ENCODE measurements around the gene XRCC5. TPM values are rescaled to one million over a fixed set of nuclear protein-coding genes. Genes with fewer than 3 reads are reported as not detected.

XRCC5 gene
- polyA plus RNA-seq, 4 donors: 248 to 472 (median 325) TPM

- no peak for DNase-seq (ENCODE audit: low read depth in 4 of 4, low spot score in 3 of 4)
Observed at GRCh38 chr2:216216951-216217903, 108.1 kb downstream of the XRCC5 start.

GRCh38 chr2:216217904-216218260 lies 108.7 kb downstream of the XRCC5 start:
- DNase-seq (ENCODE audit: low read depth in 4 of 4, low spot score in 3 of 4): no peak

GRCh38 chr2:216219861-216220260 lies 110.7 kb downstream of the XRCC5 start:
- no peak for DNase-seq (ENCODE audit: low read depth in 4 of 4, low spot score in 3 of 4)

GRCh38 chr2:216220976-216221375 lies 111.8 kb downstream of the XRCC5 start:
- DNase-seq (ENCODE audit: low read depth in 4 of 4, low spot score in 3 of 4): no peak

DNA sequence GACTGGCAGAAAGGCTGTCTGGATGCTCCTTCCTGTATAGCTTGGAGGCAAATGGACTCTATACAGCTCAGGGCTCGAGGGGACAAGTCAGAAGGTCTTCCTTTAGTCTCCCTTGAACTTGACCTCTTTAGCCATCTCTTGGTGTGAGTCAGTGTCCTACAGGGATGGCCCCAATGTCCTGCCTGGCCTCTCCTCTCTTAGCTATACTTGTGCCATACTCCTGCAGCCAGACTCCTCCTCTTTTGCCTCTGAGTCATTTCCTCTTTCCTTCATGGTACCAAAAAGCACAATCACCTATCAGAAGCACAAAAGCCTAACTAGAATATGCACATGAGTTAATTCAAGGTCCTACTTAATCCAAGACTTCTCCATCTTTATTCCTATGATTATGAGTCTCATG lies 112.7 kb downstream of the XRCC5 start:
- no peak for DNase-seq (ENCODE audit: low read depth in 4 of 4, low spot score in 3 of 4)

- no peak for DNase-seq (ENCODE audit: low read depth in 4 of 4, low spot score in 3 of 4)
Observed at GRCh38 chr2:216222650-216223352, 113.7 kb downstream of the XRCC5 start.

- DNase-seq (ENCODE audit: low read depth in 4 of 4, low spot score in 3 of 4): no peak
Observed at GRCh38 chr2:216224388-216224787, 115.2 kb downstream of the XRCC5 start.

DNA sequence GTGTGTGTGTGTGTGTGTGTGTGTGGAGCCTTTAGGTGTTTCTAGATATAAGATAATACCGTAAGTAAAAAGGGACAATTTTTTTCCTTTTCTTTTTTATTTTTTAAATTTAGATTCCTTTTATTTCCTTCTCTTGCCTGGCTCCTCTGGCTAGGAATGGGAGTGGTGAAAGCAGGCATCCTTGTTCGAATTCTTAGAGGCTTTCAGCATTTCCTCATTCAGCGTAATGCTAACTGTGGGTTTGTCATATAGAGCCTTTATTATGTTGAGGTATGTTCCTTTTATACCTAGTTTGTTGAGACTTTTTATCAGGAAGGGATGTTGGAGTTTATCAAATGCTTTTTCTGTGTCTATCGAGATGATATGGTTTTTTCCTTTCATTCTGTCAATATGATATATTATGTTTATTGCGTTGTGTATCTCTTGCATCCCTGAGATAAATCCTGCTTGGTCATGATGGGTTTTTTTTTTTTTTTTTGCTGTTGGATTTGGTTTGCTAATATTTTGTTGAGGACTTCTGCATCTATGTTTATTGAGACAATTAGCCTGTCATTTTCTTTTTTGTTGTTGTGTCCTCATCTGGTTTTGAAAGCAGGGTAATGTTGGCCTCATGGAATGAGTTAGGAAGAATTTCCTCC lies 120.2 kb downstream of the XRCC5 start:
- DNase-seq (ENCODE audit: low read depth in 4 of 4, low spot score in 3 of 4): no peak

- no peak for DNase-seq (ENCODE audit: low read depth in 4 of 4, low spot score in 3 of 4)
Observed at GRCh38 chr2:216231867-216232266, 122.7 kb downstream of the XRCC5 start.

DNA sequence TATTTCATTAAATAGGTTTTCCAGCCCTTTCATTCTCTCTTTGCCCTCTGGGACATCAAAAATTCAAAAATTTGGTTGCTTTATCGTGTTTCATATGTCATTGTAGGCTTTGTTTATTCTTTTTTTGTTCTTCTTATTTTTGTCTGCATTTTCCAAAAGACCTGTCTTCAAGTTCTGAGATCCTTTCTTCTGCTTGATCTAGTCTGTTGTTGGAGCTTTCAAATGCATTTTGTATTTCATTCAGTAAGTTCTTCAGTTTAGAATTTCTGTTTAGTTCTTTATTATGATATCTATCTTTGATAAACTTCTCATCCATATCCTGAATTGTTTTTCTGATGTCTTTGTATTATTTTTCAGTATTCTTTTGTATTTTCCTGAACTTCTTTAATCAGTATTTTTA lies 123.6 kb downstream of the XRCC5 start:
- DNase-seq (ENCODE audit: low read depth in 4 of 4, low spot score in 3 of 4): no peak

DNA sequence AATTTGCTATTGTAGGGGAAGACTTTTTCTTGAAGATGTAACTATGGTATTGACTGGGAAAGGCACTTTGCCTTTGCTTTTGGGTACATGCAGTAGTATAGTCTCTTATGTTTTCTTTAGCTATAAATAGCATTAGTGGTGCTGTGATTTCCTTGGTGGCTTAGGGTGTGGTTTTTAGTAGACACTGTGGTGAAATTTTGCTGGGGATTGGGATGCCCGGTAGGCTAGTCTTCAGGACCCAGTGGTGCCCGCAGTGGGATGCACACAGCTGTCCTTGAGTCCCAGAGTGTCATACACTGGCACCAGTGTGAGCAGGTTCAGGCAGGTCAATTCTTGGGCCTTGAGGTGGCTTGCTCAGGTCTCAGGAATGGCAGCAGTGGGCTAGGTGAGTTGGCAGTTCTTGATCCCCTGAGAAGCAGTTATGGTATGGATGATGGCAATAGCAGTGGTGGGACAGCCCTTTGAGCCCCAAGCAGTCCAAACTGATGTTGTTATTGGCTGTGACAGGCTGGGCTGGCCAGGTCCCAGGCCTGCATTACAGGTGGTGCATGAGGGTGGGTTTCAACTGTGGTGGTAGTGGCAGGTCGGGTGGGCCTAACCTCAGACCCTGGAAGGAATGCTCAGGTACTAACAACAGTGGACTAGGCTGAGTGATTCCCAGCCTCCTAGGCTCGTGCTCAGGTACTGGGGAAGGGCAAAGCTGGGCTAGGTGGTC lies 124.3 kb downstream of the XRCC5 start:
- DNase-seq (ENCODE audit: low read depth in 4 of 4, low spot score in 3 of 4): no peak

DNA sequence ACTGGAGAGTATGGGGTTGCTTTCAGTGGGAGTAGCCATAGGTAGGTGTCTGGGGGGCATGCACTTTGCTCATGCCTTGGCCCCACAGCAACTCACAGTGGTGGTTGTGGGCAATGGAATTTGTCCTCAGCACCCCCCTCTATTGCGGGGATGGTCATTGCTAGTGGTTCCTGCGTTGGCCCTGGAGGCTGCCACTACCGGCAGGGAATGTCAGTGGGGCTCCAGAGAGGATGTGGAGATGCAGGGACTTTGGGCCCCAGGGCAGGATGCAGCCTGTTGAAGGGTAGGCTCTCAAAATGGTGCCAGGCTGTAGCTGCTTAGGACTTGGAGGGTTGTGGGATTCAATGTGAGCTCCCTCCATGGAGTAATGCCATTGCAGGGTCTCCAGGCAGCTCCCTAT lies 125.0 kb downstream of the XRCC5 start:
- DNase-seq (ENCODE audit: low read depth in 4 of 4, low spot score in 3 of 4): no peak

DNA sequence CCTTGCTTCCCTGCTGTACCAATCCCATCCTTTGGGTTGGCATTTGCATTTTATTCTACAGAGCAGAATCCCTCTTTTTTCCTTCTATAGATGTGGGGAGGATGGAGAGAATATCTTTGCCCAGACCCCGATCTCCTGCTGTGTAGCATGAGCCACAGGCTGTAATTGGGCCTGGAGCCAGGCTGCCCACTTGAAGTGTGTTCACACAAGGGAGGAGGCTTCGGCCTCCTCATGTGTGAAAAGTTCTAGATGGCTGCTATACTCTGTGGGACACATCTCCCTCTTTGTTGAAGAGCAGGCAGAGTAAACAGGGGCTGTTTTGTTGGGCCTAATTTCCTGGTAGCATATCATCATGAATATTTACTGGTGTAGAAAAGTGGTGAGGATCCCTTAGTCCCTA lies 126.3 kb downstream of the XRCC5 start:
- no peak for DNase-seq (ENCODE audit: low read depth in 4 of 4, low spot score in 3 of 4)

DNA sequence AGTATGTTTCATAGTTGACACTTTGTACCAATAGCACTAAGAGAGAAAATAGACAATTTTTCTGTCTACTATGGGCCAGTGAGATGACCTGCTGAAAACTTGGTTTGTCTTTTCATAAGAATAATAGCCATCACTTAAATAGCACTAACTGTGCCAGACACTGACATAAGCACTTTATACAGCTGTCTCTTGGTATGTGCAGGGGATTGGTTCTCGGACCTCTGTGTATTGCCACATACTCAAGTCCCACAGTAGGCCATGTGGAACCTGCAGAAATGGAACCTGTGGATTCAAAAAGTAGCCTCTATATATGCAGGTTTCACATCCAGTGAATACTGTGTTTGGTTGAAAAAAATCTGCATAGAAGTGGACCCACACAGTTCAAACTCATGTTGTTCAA lies 126.7 kb downstream of the XRCC5 start:
- no peak for DNase-seq (ENCODE audit: low read depth in 4 of 4, low spot score in 3 of 4)

GRCh38 chr2:216236486-216236885 lies 127.3 kb downstream of the XRCC5 start:
- no peak for DNase-seq (ENCODE audit: low read depth in 4 of 4, low spot score in 3 of 4)

DNA sequence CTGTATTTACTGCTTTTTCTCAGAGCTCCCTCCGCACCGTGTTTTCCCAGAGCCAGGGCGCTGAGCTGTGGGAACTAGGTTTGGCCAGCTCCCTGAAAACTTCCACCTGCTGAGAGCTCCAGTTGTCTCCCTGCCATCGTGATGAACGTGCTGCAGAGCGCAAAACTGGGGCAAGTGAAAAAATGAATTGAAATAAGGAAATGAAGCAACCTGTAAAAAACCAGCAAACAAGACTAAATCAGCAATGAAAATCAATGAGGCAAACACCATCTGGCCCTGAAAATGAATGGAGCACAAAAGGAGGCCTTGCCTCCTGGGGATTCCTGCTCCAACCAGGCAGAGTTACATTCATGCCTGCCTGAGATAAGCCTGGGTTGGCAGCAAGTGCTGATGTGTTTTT lies 133.2 kb downstream of the XRCC5 start:
- no peak for DNase-seq (ENCODE audit: low read depth in 4 of 4, low spot score in 3 of 4)

DNA sequence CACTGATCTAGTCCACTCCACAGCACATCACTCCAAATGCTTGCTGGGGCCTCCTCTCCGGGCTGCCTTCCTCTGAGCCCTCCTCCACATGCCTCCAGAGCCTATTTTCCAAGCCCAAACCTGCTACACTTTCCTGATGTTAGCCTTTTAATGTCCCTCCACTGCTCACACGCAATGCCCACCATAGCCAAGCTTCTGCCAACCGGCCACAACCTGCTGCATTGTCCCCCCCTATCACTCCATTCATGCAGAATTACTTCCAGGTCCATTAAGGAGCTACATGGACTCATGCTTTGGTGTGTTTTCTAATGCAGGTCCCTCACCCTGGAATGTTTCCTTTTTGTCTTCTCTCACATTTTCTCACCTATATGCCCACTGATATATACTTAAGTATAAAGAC lies 133.9 kb downstream of the XRCC5 start:
- DNase-seq (ENCODE audit: low read depth in 4 of 4, low spot score in 3 of 4): no peak

- DNase-seq (ENCODE audit: low read depth in 4 of 4, low spot score in 3 of 4): no peak
Observed at GRCh38 chr2:216245391-216245975, 136.3 kb downstream of the XRCC5 start.

DNA sequence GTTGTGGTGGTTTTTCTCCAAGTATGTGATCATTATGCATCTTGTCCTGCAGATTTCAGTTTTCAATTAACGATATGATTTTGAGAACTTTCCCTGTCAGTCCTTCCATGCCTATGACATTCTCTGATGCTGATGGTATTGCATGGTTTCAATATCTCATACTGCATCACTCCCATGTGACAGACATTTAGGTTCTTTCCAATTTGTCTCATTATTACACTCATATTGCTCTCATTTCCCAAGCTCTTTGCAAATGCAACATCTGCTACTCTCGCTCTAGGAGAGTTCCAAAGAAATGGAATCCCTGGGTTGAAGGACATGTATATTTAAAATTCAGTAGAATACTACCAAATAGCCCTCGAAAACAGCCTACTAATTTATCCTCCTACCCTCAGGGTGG lies 137.6 kb downstream of the XRCC5 start:
- no peak for DNase-seq (ENCODE audit: low read depth in 4 of 4, low spot score in 3 of 4)

Data from left renal pelvis (tissue), 4 donors.